Stomach (tissue), 9 donors: Measurements from ENCODE around the gene ITGA2. TPM values are rescaled to one million over a fixed set of nuclear protein-coding genes. Genes with fewer than 3 reads are reported as not detected.
"Not testable (repeated sequence)": the region's sequence is repeated elsewhere in the genome, so short reads cannot be mapped to it uniquely, and the experiment has no call there.

ENCODE experiments used
- DNase-seq, 2 donors: peaks; one replicate each; pipeline versions ENCODE4 v3.0.0 to v3.0.0-alpha.2; 2013 to 2019
- H3K27ac ChIP-seq, 5 donors: fragments of 200-600 bp in 4 of 5; sonication (generic) in 4 of 5; one replicate each; pipeline ENCODE4 v1.5.1; 2013 to 2019; ENCODE audit warnings: mild to moderate bottlenecking in 1 of 5, moderate library complexity in 1 of 5
- H3K27me3 ChIP-seq, 3 donors: fragments of 200-600 bp; sonication (generic); one replicate each; pipeline ENCODE4 v1.5.1; 2017 to 2019; ENCODE audit warnings: mixed run types in 1 of 3
- H3K36me3 ChIP-seq, 4 donors: fragments of 200-600 bp; sonication (generic); 1 replicate in 3 of 4; 2 replicates in 1 of 4; pipeline ENCODE4 v1.5.1; 2016 to 2019
- H3K4me1 ChIP-seq, 4 donors: fragments of 200-600 bp; sonication (generic); one replicate each; pipeline ENCODE4 v1.5.1; 2016 to 2019
- H3K4me3 ChIP-seq, 4 donors: fragments of 200-600 bp; sonication (generic) in 3 of 4; one replicate each; pipeline ENCODE4 v1.5.1; 2016 to 2019; ENCODE audit warnings: mild to moderate bottlenecking in 1 of 4
- H3K9me3 ChIP-seq, 4 donors: fragments of 200-600 bp; sonication (generic); one replicate each; pipeline ENCODE4 v1.5.1; 2016 to 2019
- EP300 ChIP-seq: sonication (generic); formaldehyde crosslinking; IDR thresholded peaks from one replicate; pipeline ENCODE4 v1.6.1; 2017; ENCODE audit warnings: antibody characterized with exemption
- POLR2A ChIP-seq, 4 donors: fragments of 450-650 bp; IDR thresholded peaks; one replicate each; pipeline ENCODE4 v1.6.1; 2016; ENCODE audit warnings: antibody characterized with exemption in 4 of 4, control low read depth in 2 of 4, mild to moderate bottlenecking in 1 of 4, moderate library complexity in 1 of 4
- POLR2AphosphoS5 ChIP-seq, 3 donors: sonication (generic); formaldehyde crosslinking; IDR thresholded peaks; one replicate each; pipeline ENCODE4 v1.6.1; 2016; ENCODE audit warnings: antibody characterized with exemption in 3 of 3
- WGBS, 5 donors: extraction: QIAGEN DNeasy Blood & Tissue Kit in 3 of 5; methylation state at CpG; one replicate each; pipeline versions ENCODE4 v1.1.5 to v1.1.7; 2013 to 2018; 5-methylcytosine and 5-hydroxymethylcytosine counted together
- intact Hi-C: fragments of 100-400 bp; cut with DNase I; formaldehyde crosslinking; loops from one replicate; pipeline ENCODE4 v1.15.1; 2023; ENCODE audit warnings: low total_unique reads
- polyA plus RNA-seq, 3 donors: library from polyadenylated mRNA; stranded (reverse); fragments of 200-250 nt; gene quantifications; one replicate each; pipeline ENCODE4 v1.2.3, GENCODE V29; 2013
- total RNA-seq, 5 donors: library from RNA; depleted of rRNA; stranded (reverse); fragments of >200 nt; gene quantifications; one replicate each; pipeline versions ENCODE4 v1.1.0 to v1.2.3, GENCODE V29; 2014 to 2016
- TF ChIP-seq, protein P1 (sequence below), 7 experiments: fragments of 450-650 bp in 4 of 7; fragments of 200-600 bp in 3 of 7; sonication (generic) in 3 of 7; IDR thresholded peaks; one replicate each; pipeline ENCODE4 v1.5.1; 2016 to 2019; ENCODE audit warnings: antibody characterized with exemption in 7 of 7, control low read depth in 2 of 7, mild to moderate bottlenecking in 1 of 7
- donor health status: healthy with polysubstance abuse.
- donor health status: Bipolar disorder and iron deficiency.
- donor health status: healthy.

ITGA2 gene
- total and polyA plus RNA-seq, 8 donors, result 0.58 to 8.3 (median 3.3) TPM

DNA sequence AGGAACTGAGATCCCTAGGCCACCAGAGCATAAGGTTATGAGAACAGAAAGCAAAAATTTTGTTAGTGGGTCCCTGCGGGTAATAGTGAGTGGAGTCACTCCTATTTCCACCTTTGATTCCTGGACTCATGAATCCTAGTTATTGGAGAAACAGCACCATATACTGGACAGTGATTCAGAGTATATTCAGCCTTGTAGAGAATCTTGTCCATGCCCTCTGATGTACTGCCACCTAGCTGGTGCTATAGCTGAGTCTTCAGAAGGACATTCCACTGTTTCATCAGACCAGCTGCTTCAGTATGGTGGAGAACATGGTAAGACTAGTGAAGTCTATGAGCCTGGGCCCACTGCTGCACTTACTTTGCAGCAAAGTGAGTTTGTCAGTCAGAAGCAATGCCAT, 25.0 kb upstream of the ITGA2 start:
- no peaks in the 10 kb centered on the region for H3K27me3 ChIP-seq
- no peak overlapping the region for H3K27ac ChIP-seq
- H3K9me3 ChIP-seq, result no peaks in the 10 kb centered on the region
- H3K4me1 ChIP-seq, result no peaks in the 10 kb centered on the region
- intact Hi-C loops, result no loop called here
- no peaks in the 10 kb centered on the region for H3K36me3 ChIP-seq
- TF ChIP-seq, protein P1, sequence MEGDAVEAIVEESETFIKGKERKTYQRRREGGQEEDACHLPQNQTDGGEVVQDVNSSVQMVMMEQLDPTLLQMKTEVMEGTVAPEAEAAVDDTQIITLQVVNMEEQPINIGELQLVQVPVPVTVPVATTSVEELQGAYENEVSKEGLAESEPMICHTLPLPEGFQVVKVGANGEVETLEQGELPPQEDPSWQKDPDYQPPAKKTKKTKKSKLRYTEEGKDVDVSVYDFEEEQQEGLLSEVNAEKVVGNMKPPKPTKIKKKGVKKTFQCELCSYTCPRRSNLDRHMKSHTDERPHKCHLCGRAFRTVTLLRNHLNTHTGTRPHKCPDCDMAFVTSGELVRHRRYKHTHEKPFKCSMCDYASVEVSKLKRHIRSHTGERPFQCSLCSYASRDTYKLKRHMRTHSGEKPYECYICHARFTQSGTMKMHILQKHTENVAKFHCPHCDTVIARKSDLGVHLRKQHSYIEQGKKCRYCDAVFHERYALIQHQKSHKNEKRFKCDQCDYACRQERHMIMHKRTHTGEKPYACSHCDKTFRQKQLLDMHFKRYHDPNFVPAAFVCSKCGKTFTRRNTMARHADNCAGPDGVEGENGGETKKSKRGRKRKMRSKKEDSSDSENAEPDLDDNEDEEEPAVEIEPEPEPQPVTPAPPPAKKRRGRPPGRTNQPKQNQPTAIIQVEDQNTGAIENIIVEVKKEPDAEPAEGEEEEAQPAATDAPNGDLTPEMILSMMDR (IDR thresholded peaks at IDR 0.05), result no peak
- TF ChIP-seq POLR2A (IDR thresholded peaks at IDR 0.05) (no peak), POLR2AphosphoS5 (IDR thresholded peaks at IDR 0.05) (no peak), EP300 (no peak)
- WGBS, 5 donors, result 86 to 100% (median 93%) methylated on average over 1 of the region's 1 CpG
- DNase-seq, result no peak
- H3K4me3 ChIP-seq, result no peak overlapping the region

DNA sequence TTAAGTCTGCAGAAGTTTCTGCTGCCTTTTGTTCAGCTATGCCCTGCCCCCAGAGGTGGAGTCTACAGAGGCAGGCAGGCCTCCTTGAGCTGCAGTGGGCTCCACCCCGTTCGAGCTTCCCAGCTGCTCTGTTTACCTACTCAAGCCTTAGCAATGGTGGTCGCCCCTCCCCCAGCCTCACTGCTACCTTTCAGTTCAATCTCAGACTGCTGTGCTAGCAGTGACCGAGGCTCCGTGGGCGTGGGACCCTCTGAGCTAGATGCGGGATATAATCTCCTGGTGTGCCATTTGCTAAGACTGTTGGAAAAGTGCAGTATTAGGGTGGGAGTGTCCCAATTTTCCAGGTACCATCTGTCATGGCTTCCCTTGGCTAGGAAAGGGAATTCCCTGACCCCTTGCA, 13.0 kb upstream of the ITGA2 start:
- WGBS, 5 donors, result 80 to 93% (median 86%) methylated on average over 5 to 7 of the region's 7 CpGs
- intact Hi-C loops, H3K27ac ChIP-seq, H3K4me1 ChIP-seq, H3K4me3 ChIP-seq, H3K27me3 ChIP-seq, H3K36me3 ChIP-seq, DNase-seq: not testable (repeated sequence)
- H3K9me3 ChIP-seq, result peaks cover 0 to 16% (median 7%) of the 10 kb centered on the region in 4 donors

DNA sequence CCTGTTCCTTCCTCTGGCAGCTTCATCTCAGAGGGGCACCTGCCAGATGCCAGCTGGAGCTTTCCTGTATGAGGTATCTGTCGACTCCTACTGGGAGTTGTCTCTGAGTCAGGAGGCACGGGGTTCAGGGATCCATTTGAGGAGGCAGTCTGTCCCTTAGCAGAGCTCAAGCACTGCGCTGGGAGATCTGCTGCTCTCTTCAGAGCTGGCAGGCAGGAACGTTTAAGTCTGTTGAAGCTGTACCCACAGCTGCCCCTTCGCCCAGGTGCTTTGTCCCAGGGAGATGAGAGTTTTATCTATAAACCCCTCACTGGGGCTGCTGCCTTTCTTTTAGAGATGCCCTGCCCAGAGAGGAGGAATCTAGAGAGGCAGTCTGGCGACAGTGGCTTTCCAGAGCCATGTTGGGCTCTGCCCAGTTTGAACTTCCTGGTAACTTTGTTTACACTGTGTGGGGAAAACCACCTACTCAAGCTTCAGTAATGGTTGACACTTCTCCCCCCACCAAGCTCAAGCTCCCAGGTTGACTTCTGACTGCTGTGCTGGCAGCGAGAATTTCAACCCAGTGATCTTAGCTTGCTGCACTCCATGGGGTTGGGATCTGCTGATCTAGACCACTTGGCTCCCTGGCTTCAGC, 11.8 kb upstream of the ITGA2 start:
- H3K4me1 ChIP-seq, result no peaks in the 10 kb centered on the region
- no peaks in the 10 kb centered on the region for H3K36me3 ChIP-seq
- no peaks in the 10 kb centered on the region for H3K27me3 ChIP-seq
- no peak for TF ChIP-seq POLR2A (IDR thresholded peaks at IDR 0.05)
- TF ChIP-seq EP300, result no peak
- TF ChIP-seq, protein P1 (IDR thresholded peaks at IDR 0.05), result no peak
- no peak for TF ChIP-seq POLR2AphosphoS5 (IDR thresholded peaks at IDR 0.05)
- intact Hi-C loops, result no loop called here
- peaks cover 0 to 16% (median 7%) of the 10 kb centered on the region in 4 donors for H3K9me3 ChIP-seq
- WGBS, 5 donors, result 79 to 95% (median 91%) methylated on average over 7 of the region's 7 CpGs
- no peak for DNase-seq
- H3K4me3 ChIP-seq, result no peak overlapping the region
- H3K27ac ChIP-seq, result no peak overlapping the region

DNA sequence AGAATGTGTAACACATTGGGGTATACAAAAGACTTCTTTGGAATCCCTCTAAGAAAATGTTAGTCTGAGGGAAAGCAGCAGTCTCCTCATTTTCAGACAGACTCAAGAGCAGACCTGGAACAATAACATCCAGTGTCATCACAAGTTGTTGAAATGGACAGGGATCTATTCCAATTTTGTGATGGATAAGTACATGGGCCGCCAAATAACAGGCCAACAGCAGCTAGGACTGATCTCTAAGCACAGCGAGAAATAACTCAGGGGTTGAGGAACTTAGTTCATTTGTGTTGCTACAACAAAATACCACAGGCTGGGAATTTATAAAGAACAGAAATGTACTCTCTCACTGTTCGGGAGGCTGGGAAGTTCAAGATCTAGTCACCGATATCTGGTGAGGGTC, 7.6 kb upstream of the ITGA2 start:
- H3K4me1 ChIP-seq, result no peaks in the 10 kb centered on the region
- 66 to 96% (median 89%) methylated on average over 4 of the region's 4 CpGs for WGBS, 5 donors
- intact Hi-C loops, result no loop called here
- H3K9me3 ChIP-seq, result peaks cover 0 to 10% (median 3%) of the 10 kb centered on the region in 4 donors
- no peak for TF ChIP-seq POLR2AphosphoS5 (IDR thresholded peaks at IDR 0.05)
- TF ChIP-seq, protein P1 (IDR thresholded peaks at IDR 0.05), result no peak
- TF ChIP-seq POLR2A (IDR thresholded peaks at IDR 0.05), result no peak
- TF ChIP-seq EP300, result no peak
- no peak overlapping the region for H3K4me3 ChIP-seq
- H3K36me3 ChIP-seq, result no peaks in the 10 kb centered on the region
- no peak overlapping the region for H3K27ac ChIP-seq
- no peak for DNase-seq
- no peaks in the 10 kb centered on the region for H3K27me3 ChIP-seq
